Measurements from ENCODE around the gene FAM219A. TPM values are rescaled to one million over a fixed set of nuclear protein-coding genes. Genes with fewer than 3 reads are reported as not detected.

Gene FAM219A
- total and polyA plus RNA-seq, 2 experiments from 2014 or later: 9.5 to 15.0 TPM

DNA sequence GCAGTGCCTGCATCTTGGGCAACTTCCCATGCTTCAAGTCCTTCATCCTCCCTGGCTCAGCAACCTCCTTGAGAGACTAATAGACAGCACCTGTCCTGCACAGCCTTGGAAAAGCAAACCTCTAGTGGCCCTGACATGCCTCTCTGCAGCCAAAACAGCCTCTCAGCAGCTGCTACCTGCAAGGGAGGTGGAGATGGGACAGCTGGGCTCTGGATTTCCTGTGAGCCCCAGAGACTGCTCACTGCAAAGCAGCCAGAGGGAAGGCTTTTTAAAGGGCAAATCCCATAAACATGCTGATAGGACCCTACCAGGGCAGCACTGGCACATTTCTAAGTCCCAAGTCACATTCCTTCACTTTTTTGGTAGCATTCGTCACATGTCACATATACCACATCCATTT, 50.2 kb downstream of the FAM219A start:
- no peak overlapping the region for H3K27ac ChIP-seq
- H3K4me2 ChIP-seq: no peak overlapping the region
- H3K9me3 ChIP-seq (ENCODE audit: low read depth): no peaks in the 10 kb centered on the region
- DNase-seq (ENCODE audit: low spot score): no peak
- 100% methylated on average over 1 of the region's 1 CpG for WGBS (ENCODE audit: low lambda C conversion rate, missing lambda C conversion rate)
- TF ChIP-seq EZH2phosphoT487 (IDR thresholded peaks at IDR 0.05; ENCODE audit: low read depth, severe bottlenecking, unreplicated experiment) (no peak), EZH2 (IDR thresholded peaks at IDR 0.05; ENCODE audit: borderline replicate concordance) (no peak)
- H3K4me3 ChIP-seq: no peak overlapping the region
- H3K4me1 ChIP-seq (ENCODE audit: insufficient read depth): no peaks in the 10 kb centered on the region
- H3K36me3 ChIP-seq (replicated peaks; ENCODE audit: insufficient read depth, low read depth): no peaks in the 10 kb centered on the region
- no peaks in the 10 kb centered on the region for H3K9me2 ChIP-seq (replicated peaks; ENCODE audit: insufficient read depth)
- no peaks in the 10 kb centered on the region for H4K20me1 ChIP-seq (ENCODE audit: insufficient read depth, poor library complexity, severe bottlenecking)
- no peak overlapping the region for H2AFZ ChIP-seq
- H3K79me2 ChIP-seq: no peaks in the 10 kb centered on the region
- H3K27me3 ChIP-seq: no peaks in the 10 kb centered on the region

DNA sequence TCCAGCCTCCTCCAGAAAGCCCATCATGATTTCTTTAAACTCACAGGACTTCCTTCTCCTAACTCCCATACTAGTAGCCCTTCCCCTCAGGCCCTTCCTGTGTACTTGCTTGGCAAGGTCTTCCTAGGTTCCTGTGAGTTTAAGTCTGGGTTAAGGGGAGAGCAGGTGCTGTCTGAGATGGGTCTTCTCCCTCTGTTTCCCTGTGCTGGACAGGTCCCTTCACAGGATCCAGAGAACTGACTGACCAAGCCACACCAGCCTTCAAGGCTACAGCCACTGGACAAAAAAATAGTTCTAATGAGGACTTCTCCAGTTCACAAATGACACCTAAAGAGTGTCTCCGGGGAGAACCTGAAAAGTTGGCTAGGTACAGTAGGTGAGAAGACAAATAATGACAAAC, 52.2 kb downstream of the FAM219A start:
- no peak for TF ChIP-seq EZH2phosphoT487 (IDR thresholded peaks at IDR 0.05; ENCODE audit: low read depth, severe bottlenecking, unreplicated experiment)
- TF ChIP-seq, protein P1, sequence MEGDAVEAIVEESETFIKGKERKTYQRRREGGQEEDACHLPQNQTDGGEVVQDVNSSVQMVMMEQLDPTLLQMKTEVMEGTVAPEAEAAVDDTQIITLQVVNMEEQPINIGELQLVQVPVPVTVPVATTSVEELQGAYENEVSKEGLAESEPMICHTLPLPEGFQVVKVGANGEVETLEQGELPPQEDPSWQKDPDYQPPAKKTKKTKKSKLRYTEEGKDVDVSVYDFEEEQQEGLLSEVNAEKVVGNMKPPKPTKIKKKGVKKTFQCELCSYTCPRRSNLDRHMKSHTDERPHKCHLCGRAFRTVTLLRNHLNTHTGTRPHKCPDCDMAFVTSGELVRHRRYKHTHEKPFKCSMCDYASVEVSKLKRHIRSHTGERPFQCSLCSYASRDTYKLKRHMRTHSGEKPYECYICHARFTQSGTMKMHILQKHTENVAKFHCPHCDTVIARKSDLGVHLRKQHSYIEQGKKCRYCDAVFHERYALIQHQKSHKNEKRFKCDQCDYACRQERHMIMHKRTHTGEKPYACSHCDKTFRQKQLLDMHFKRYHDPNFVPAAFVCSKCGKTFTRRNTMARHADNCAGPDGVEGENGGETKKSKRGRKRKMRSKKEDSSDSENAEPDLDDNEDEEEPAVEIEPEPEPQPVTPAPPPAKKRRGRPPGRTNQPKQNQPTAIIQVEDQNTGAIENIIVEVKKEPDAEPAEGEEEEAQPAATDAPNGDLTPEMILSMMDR (IDR thresholded peaks at IDR 0.05; ENCODE audit: poor library complexity): no peak
- no peak for TF ChIP-seq EZH2 (IDR thresholded peaks at IDR 0.05; ENCODE audit: borderline replicate concordance)
- Histone ChIP-seq H3K79me2 (no peaks in the 10 kb centered on the region), H3K4me3 (no peak overlapping the region), H3K4me2 (no peak overlapping the region), H3K36me3 (replicated peaks; ENCODE audit: insufficient read depth, low read depth) (no peaks in the 10 kb centered on the region), H4K20me1 (ENCODE audit: insufficient read depth, poor library complexity, severe bottlenecking) (no peaks in the 10 kb centered on the region), H3K4me1 (ENCODE audit: insufficient read depth) (no peaks in the 10 kb centered on the region), H3K27ac (no peak overlapping the region), H3K9me2 (replicated peaks; ENCODE audit: insufficient read depth) (no peaks in the 10 kb centered on the region), H3K9me3 (ENCODE audit: low read depth) (no peaks in the 10 kb centered on the region), H2AFZ (no peak overlapping the region), H3K27me3 (no peaks in the 10 kb centered on the region)
- 73% methylated on average over 1 of the region's 1 CpG for WGBS (ENCODE audit: low lambda C conversion rate, missing lambda C conversion rate)
- DNase-seq (ENCODE audit: low spot score): no peak

DNA sequence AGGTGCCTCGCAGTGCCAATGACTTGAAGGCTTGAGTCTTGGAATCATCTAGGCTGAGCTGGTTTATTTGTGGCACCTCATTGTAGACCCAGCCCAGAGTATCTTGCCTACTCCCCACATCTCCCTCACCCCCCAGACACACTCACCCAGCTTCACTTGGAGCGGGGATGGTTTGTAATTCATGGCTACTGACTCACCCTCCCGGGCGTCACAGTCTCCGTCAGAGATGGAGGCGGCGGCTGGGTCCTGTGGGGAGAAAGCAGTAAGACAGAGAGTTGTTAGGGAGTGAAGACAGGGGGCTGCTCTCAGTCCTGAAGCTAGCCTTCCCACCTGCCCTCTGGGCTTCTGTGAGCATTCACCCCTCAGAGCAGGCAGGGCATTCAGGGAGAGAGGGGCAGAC, 52.7 kb downstream of the FAM219A start:
- Histone ChIP-seq H2AFZ (no peak overlapping the region), H3K79me2 (no peaks in the 10 kb centered on the region), H3K4me3 (no peak overlapping the region), H3K9me2 (replicated peaks; ENCODE audit: insufficient read depth) (no peaks in the 10 kb centered on the region), H3K36me3 (replicated peaks; ENCODE audit: insufficient read depth, low read depth) (no peaks in the 10 kb centered on the region), H3K4me1 (ENCODE audit: insufficient read depth) (no peaks in the 10 kb centered on the region), H3K9me3 (ENCODE audit: low read depth) (no peaks in the 10 kb centered on the region), H3K4me2 (no peak overlapping the region), H3K27me3 (no peaks in the 10 kb centered on the region), H4K20me1 (ENCODE audit: insufficient read depth, poor library complexity, severe bottlenecking) (no peaks in the 10 kb centered on the region), H3K27ac (no peak overlapping the region)
- DNase-seq (ENCODE audit: low spot score): no peak
- WGBS (ENCODE audit: low lambda C conversion rate, missing lambda C conversion rate): 88% methylated on average over 7 of the region's 7 CpGs
- no peak for TF ChIP-seq EZH2 (IDR thresholded peaks at IDR 0.05; ENCODE audit: borderline replicate concordance)
- TF ChIP-seq, protein P1 (IDR thresholded peaks at IDR 0.05; ENCODE audit: poor library complexity): no peak
- TF ChIP-seq EZH2phosphoT487 (IDR thresholded peaks at IDR 0.05; ENCODE audit: low read depth, severe bottlenecking, unreplicated experiment): no peak

DNA sequence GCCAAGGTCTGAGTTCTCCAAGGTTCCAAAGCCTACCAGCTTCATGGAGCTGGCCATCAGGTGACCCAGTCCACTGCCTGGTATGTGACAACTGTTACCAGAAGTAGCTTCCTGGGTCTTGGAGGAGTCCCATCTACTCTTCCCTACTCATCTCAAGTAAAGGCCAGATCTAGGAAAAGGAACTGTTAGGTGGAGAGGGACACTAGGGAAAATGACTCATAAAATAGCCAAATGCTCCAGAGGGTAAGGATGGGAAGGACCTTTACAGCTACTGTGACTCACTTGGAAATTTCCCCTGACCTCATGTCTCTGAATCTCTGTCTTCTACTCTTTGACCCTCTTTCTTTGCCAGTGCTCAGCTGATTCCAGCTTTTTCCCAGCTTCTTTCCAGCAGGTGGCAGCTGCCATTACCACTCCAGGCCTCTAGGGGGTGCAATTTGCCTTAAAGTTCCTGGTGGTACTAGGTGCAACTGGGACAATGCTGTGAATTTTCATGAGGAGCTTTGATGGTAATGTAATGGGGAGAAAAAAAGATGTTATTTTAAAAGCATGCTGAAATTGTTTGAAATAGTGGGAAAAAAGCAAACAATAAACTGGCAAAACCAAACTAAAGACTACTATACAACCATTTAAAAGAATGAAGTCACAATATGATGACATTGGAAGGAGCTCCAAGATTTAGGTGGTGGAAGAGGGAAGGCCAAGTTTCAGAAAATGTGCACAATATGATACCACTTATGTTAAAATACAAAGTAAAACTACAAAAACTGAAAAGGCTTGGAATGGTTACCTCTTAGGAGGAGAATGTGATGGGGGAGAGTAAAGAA, 54.6 kb downstream of the FAM219A start:
- H3K9me2 ChIP-seq (replicated peaks; ENCODE audit: insufficient read depth): no peaks in the 10 kb centered on the region
- H3K4me2 ChIP-seq: no peak overlapping the region
- H3K79me2 ChIP-seq: no peaks in the 10 kb centered on the region
- H3K4me1 ChIP-seq (ENCODE audit: insufficient read depth): no peaks in the 10 kb centered on the region
- H3K4me3 ChIP-seq: no peak overlapping the region
- no peaks in the 10 kb centered on the region for H4K20me1 ChIP-seq (ENCODE audit: insufficient read depth, poor library complexity, severe bottlenecking)
- H3K36me3 ChIP-seq (replicated peaks; ENCODE audit: insufficient read depth, low read depth): no peaks in the 10 kb centered on the region
- no peaks in the 10 kb centered on the region for H3K9me3 ChIP-seq (ENCODE audit: low read depth)
- peak; percentile 87 for DNase-seq (ENCODE audit: low spot score)
- no peaks in the 10 kb centered on the region for H3K27me3 ChIP-seq
- TF ChIP-seq, protein P1 (IDR thresholded peaks at IDR 0.05; ENCODE audit: poor library complexity): peak; percentile 97
- TF ChIP-seq EZH2phosphoT487 (IDR thresholded peaks at IDR 0.05; ENCODE audit: low read depth, severe bottlenecking, unreplicated experiment): no peak
- H3K27ac ChIP-seq: peak overlapping the region; percentile 18
- no peak overlapping the region for H2AFZ ChIP-seq

Data from hepatocyte (in vitro differentiated cells).